HUES6 (cell line): Measurements from ENCODE around the gene MPO.

Source experiments
- H3K27ac ChIP-seq: 2 replicates; pipeline ENCODE4 v1.7.0; 2013; ENCODE audit warnings: low read depth, mild to moderate bottlenecking, low read length, inconsistent platforms
- H3K27me3 ChIP-seq: 2 replicates; pipeline ENCODE4 v1.6.1; 2013; ENCODE audit warnings: low read length; ENCODE audit not compliant: control insufficient read depth, insufficient read depth
- H3K36me3 ChIP-seq: 2 replicates; pipeline ENCODE4 v1.6.1; 2013; ENCODE audit warnings: low read length; ENCODE audit not compliant: control insufficient read depth, insufficient read depth
- H3K4me1 ChIP-seq: 2 replicates; pipeline ENCODE4 v1.6.1; 2013; ENCODE audit warnings: low read length; ENCODE audit not compliant: control insufficient read depth, insufficient read depth
- H3K4me3 ChIP-seq: 2 replicates; pipeline ENCODE4 v1.5.1; 2013; ENCODE audit warnings: low read depth, low read length
- H3K9ac ChIP-seq: one replicate; pipeline ENCODE4 v1.6.1; 2013; ENCODE audit warnings: mild to moderate bottlenecking, low read length
- H3K9me3 ChIP-seq: 2 replicates; pipeline ENCODE4 v1.6.1; 2013; ENCODE audit warnings: low read depth, low read length; ENCODE audit not compliant: control insufficient read depth, insufficient read depth

Gene MPO

GRCh38 chr17:58272367-58273280 is 8.1 kb downstream of the MPO start:
- Histone ChIP-seq H3K9me3 (no peaks in the 10 kb centered on the region), H3K36me3 (no peaks in the 10 kb centered on the region), H3K9ac (no peak overlapping the region), H3K4me1 (no peaks in the 10 kb centered on the region), H3K27me3 (peaks cover 1% of the 10 kb centered on the region; the same call in 1 of the 2 replicates), H3K4me3 (no peak overlapping the region), H3K27ac (no peak overlapping the region)

GRCh38 chr17:58271216-58271931 is 9.4 kb downstream of the MPO start:
- Histone ChIP-seq H3K4me3 (no peak overlapping the region), H3K27me3 (no peaks in the 10 kb centered on the region), H3K9me3 (no peaks in the 10 kb centered on the region), H3K4me1 (no peaks in the 10 kb centered on the region), H3K9ac (no peak overlapping the region), H3K36me3 (no peaks in the 10 kb centered on the region), H3K27ac (no peak overlapping the region)

GRCh38 chr17:58270476-58271215 is 10.1 kb downstream of the MPO start:
- H3K9ac ChIP-seq: no peak overlapping the region
- H3K4me3 ChIP-seq: no peak overlapping the region
- H3K27ac ChIP-seq: no peak overlapping the region
- H3K36me3 ChIP-seq: no peaks in the 10 kb centered on the region
- H3K4me1 ChIP-seq: no peaks in the 10 kb centered on the region
- no peaks in the 10 kb centered on the region for H3K27me3 ChIP-seq
- H3K9me3 ChIP-seq: no peaks in the 10 kb centered on the region

- Histone ChIP-seq H3K9me3 (no peaks in the 10 kb centered on the region), H3K36me3 (no peaks in the 10 kb centered on the region), H3K4me1 (no peaks in the 10 kb centered on the region), H3K27me3 (peaks cover 5% of the 10 kb centered on the region), H3K27ac (no peak overlapping the region), H3K9ac (no peak overlapping the region), H3K4me3 (no peak overlapping the region)
These were observed 11.0 kb downstream of the MPO start for GRCh38 chr17:58269557-58270291.

- Histone ChIP-seq H3K27me3 (peaks cover 12% of the 10 kb centered on the region), H3K27ac (no peak overlapping the region), H3K9ac (no peak overlapping the region), H3K36me3 (no peaks in the 10 kb centered on the region), H3K4me3 (no peak overlapping the region), H3K4me1 (no peaks in the 10 kb centered on the region), H3K9me3 (no peaks in the 10 kb centered on the region)
These were observed 11.8 kb downstream of the MPO start for GRCh38 chr17:58268774-58269556.

- Histone ChIP-seq H3K4me1 (no peaks in the 10 kb centered on the region), H3K9ac (no peak overlapping the region), H3K27ac (no peak overlapping the region), H3K27me3 (peaks cover 17% of the 10 kb centered on the region), H3K36me3 (no peaks in the 10 kb centered on the region), H3K9me3 (no peaks in the 10 kb centered on the region), H3K4me3 (no peak overlapping the region)
These were observed 12.4 kb downstream of the MPO start for GRCh38 chr17:58268326-58268725.

- Histone ChIP-seq H3K4me1 (no peaks in the 10 kb centered on the region), H3K27ac (no peak overlapping the region), H3K9me3 (no peaks in the 10 kb centered on the region), H3K9ac (no peak overlapping the region), H3K27me3 (peaks cover 24% of the 10 kb centered on the region), H3K36me3 (no peaks in the 10 kb centered on the region), H3K4me3 (no peak overlapping the region)
These were observed 13.1 kb downstream of the MPO start for GRCh38 chr17:58267347-58268324.

GRCh38 chr17:58265902-58266875 is 14.5 kb downstream of the MPO start:
- Histone ChIP-seq H3K27ac (no peak overlapping the region), H3K27me3 (peaks cover 37% of the 10 kb centered on the region), H3K9ac (no peak overlapping the region), H3K36me3 (no peaks in the 10 kb centered on the region), H3K9me3 (no peaks in the 10 kb centered on the region), H3K4me3 (no peak overlapping the region), H3K4me1 (no peaks in the 10 kb centered on the region)

GRCh38 chr17:58265271-58265670 is 15.5 kb downstream of the MPO start:
- Histone ChIP-seq H3K4me1 (no peaks in the 10 kb centered on the region), H3K9me3 (no peaks in the 10 kb centered on the region), H3K4me3 (no peak overlapping the region), H3K36me3 (no peaks in the 10 kb centered on the region), H3K9ac (no peak overlapping the region), H3K27ac (no peak overlapping the region), H3K27me3 (peaks cover 45% of the 10 kb centered on the region)
